ENCODE data around the gene GNL1.
"Not testable (repeated sequence)": the region's sequence is repeated elsewhere in the genome, so short reads cannot be mapped to it uniquely, and the experiment has no call there.

Gene GNL1

GRCh38 chr6:30507849-30508827 lies 48.2 kb downstream of the GNL1 start:
- TF ChIP-seq MYC (IDR thresholded peaks at IDR 0.05; ENCODE audit: low read depth, low read length) (no peak), POLR2A (IDR thresholded peaks at IDR 0.05; ENCODE audit: extremely low read depth, insufficient read length) (no peak), CTCF (IDR thresholded peaks at IDR 0.05; ENCODE audit: low read depth, low read length) (no peak), MAX (IDR thresholded peaks at IDR 0.05; ENCODE audit: low read depth, low read length) (no peak)
- peak; percentile 57 for DNase-seq (ENCODE audit: low read depth)
- no peak overlapping the region for H3K4me3 ChIP-seq (ENCODE audit: low read depth, low read length)

- no peak overlapping the region for H3K4me3 ChIP-seq (ENCODE audit: low read depth, low read length)
- TF ChIP-seq CTCF (IDR thresholded peaks at IDR 0.05; ENCODE audit: low read depth, low read length) (no peak), MAX (IDR thresholded peaks at IDR 0.05; ENCODE audit: low read depth, low read length) (no peak), MYC (IDR thresholded peaks at IDR 0.05; ENCODE audit: low read depth, low read length) (no peak), POLR2A (IDR thresholded peaks at IDR 0.05; ENCODE audit: extremely low read depth, insufficient read length) (no peak)
- DNase-seq (ENCODE audit: low read depth) = no peak
Measured at GRCh38 chr6:30500421-30501355, 55.6 kb downstream of the GNL1 start.

GRCh38 chr6:30498705-30499104 lies 57.6 kb downstream of the GNL1 start:
- not testable (repeated sequence) for DNase-seq (ENCODE audit: low read depth); H3K4me3 ChIP-seq (ENCODE audit: low read depth, low read length)

- H3K4me3 ChIP-seq (ENCODE audit: low read depth, low read length) = no peak overlapping the region
- no peak for TF ChIP-seq MAX (IDR thresholded peaks at IDR 0.05; ENCODE audit: low read depth, low read length)
- TF ChIP-seq POLR2A (IDR thresholded peaks at IDR 0.05; ENCODE audit: extremely low read depth, insufficient read length) = no peak
- TF ChIP-seq CTCF (IDR thresholded peaks at IDR 0.05; ENCODE audit: low read depth, low read length) = no peak
- no peak for TF ChIP-seq MYC (IDR thresholded peaks at IDR 0.05; ENCODE audit: low read depth, low read length)
- DNase-seq (ENCODE audit: low read depth) = no peak
Measured at GRCh38 chr6:30497714-30498113, 58.6 kb downstream of the GNL1 start.

- DNase-seq (ENCODE audit: low read depth); H3K4me3 ChIP-seq (ENCODE audit: low read depth, low read length): not testable (repeated sequence)
Measured at GRCh38 chr6:30497261-30497599, 59.1 kb downstream of the GNL1 start.

GRCh38 chr6:30495993-30496392 lies 60.3 kb downstream of the GNL1 start:
- H3K4me3 ChIP-seq (ENCODE audit: low read depth, low read length) = no peak overlapping the region
- no peak for TF ChIP-seq CTCF (IDR thresholded peaks at IDR 0.05; ENCODE audit: low read depth, low read length)
- TF ChIP-seq POLR2A (IDR thresholded peaks at IDR 0.05; ENCODE audit: extremely low read depth, insufficient read length) = no peak
- TF ChIP-seq MAX (IDR thresholded peaks at IDR 0.05; ENCODE audit: low read depth, low read length) = no peak
- no peak for TF ChIP-seq MYC (IDR thresholded peaks at IDR 0.05; ENCODE audit: low read depth, low read length)

GRCh38 chr6:30495060-30495459 lies 61.2 kb downstream of the GNL1 start:
- H3K4me3 ChIP-seq (ENCODE audit: low read depth, low read length); DNase-seq (ENCODE audit: low read depth): not testable (repeated sequence)

More at GRCh38 chr6:30495993-30496392, 60.3 kb downstream of the GNL1 start:
- no peak for DNase-seq (ENCODE audit: low read depth)
